Hepatocyte (in vitro differentiated cells): ENCODE data around the gene LIPM.

ENCODE experiments used
- CTCF ChIP-seq: fragments of 200-600 bp; sonication (generic); IDR thresholded peaks from 2 replicates; pipeline ENCODE4 v1.5.1; 2016; ENCODE audit warnings: antibody characterized with exemption, mild to moderate bottlenecking; ENCODE audit not compliant: poor library complexity
- EZH2 ChIP-seq: fragments of 200-600 bp; sonication (generic); IDR thresholded peaks from 2 replicates; pipeline ENCODE4 v1.6.1; 2016; ENCODE audit warnings: antibody characterized with exemption, mild to moderate bottlenecking, borderline replicate concordance
- EZH2phosphoT487 ChIP-seq: fragments of 200-600 bp; sonication (generic); IDR thresholded peaks from one replicate; pipeline ENCODE4 v1.6.1; 2018; ENCODE audit warnings: antibody characterized with exemption, mild to moderate bottlenecking, low read depth, moderate library complexity; ENCODE audit not compliant: unreplicated experiment, severe bottlenecking

GRCh38 chr10:88852327-88852726 is 49.8 kb downstream of the LIPM start:
- TF ChIP-seq CTCF = no peak
- no peak for TF ChIP-seq EZH2phosphoT487
- TF ChIP-seq EZH2 = no peak
